BLaER1 (cell line): ENCODE results near the gene R3HCC1L.
"Not testable (repeated sequence)": the region's sequence is repeated elsewhere in the genome, so short reads cannot be mapped to it uniquely, and the experiment has no call there.

Source experiments
- H3K27ac ChIP-seq: shearing (Covaris generic); formaldehyde crosslinking; 2 replicates; pipeline ENCODE4 v1.8.1; 2022
- H3K27me3 ChIP-seq: shearing (Covaris generic); formaldehyde crosslinking; 2 replicates; pipeline ENCODE4 v1.8.1; 2022
- H3K36me3 ChIP-seq: shearing (Covaris generic); formaldehyde crosslinking; 2 replicates; pipeline ENCODE4 v1.8.1; 2022
- H3K4me1 ChIP-seq: shearing (Covaris generic); formaldehyde crosslinking; 2 replicates; pipeline ENCODE4 v1.8.1; 2022
- H3K4me2 ChIP-seq: shearing (Covaris generic); formaldehyde crosslinking; 2 replicates; pipeline ENCODE4 v1.8.1; 2022
- H3K4me3 ChIP-seq: shearing (Covaris generic); formaldehyde crosslinking; 2 replicates; pipeline ENCODE4 v1.8.1; 2022
- H3K9ac ChIP-seq: shearing (Covaris generic); formaldehyde crosslinking; 2 replicates; pipeline ENCODE4 v1.8.1; 2022
- H3K9me3 ChIP-seq: shearing (Covaris generic); formaldehyde crosslinking; 2 replicates; pipeline ENCODE4 v1.8.1; 2022
- H4K20me1 ChIP-seq: shearing (Covaris generic); formaldehyde crosslinking; 2 replicates; pipeline ENCODE4 v1.8.1; 2022
- Cebpa-rat ChIP-seq: shearing (Covaris generic); IDR thresholded peaks from 2 replicates; pipeline ENCODE4 v1.8.1; 2022

The R3HCC1L gene

GRCh38 chr10:98223874-98224273, 89.4 kb downstream of the R3HCC1L start:
- Histone ChIP-seq H3K9me3 (peaks cover 39% of the 10 kb centered on the region), H3K4me2 (no peak overlapping the region), H3K4me3 (no peak overlapping the region), H3K4me1 (no peaks in the 10 kb centered on the region), H4K20me1 (peaks cover 20% of the 10 kb centered on the region), H3K9ac (no peak overlapping the region), H3K27ac (no peak overlapping the region), H3K36me3 (peaks cover 37% of the 10 kb centered on the region), H3K27me3 (no peaks in the 10 kb centered on the region)
- no peak for TF ChIP-seq Cebpa-rat

GRCh38 chr10:98224509-98224908, 90.1 kb downstream of the R3HCC1L start:
- TF ChIP-seq Cebpa-rat, result no peak
- no peak overlapping the region for H3K27ac ChIP-seq
- no peaks in the 10 kb centered on the region for H3K4me1 ChIP-seq
- peaks cover 32% of the 10 kb centered on the region for H3K36me3 ChIP-seq
- H4K20me1 ChIP-seq, result peaks cover 20% of the 10 kb centered on the region
- H3K9me3 ChIP-seq, result peaks cover 33% of the 10 kb centered on the region
- no peaks in the 10 kb centered on the region for H3K27me3 ChIP-seq
- no peak overlapping the region for H3K4me2 ChIP-seq
- no peak overlapping the region for H3K9ac ChIP-seq
- H3K4me3 ChIP-seq, result no peak overlapping the region

GRCh38 chr10:98224996-98225395, 90.5 kb downstream of the R3HCC1L start:
- no peak overlapping the region for H3K27ac ChIP-seq
- peaks cover 27% of the 10 kb centered on the region for H3K36me3 ChIP-seq

GRCh38 chr10:98226508-98227144, 92.2 kb downstream of the R3HCC1L start:
- TF ChIP-seq Cebpa-rat, result no peak
- H3K27ac ChIP-seq, result no peak overlapping the region
- H3K36me3 ChIP-seq, result peaks cover 34% of the 10 kb centered on the region
- no peak overlapping the region for H3K4me3 ChIP-seq
- no peak overlapping the region for H3K9ac ChIP-seq
- H3K4me1 ChIP-seq, result no peaks in the 10 kb centered on the region
- H3K9me3 ChIP-seq, result peaks cover 24% of the 10 kb centered on the region
- no peaks in the 10 kb centered on the region for H3K27me3 ChIP-seq
- H4K20me1 ChIP-seq, result peaks cover 30% of the 10 kb centered on the region
- no peak overlapping the region for H3K4me2 ChIP-seq

More at GRCh38 chr10:98224996-98225395, 90.5 kb downstream of the R3HCC1L start:
- Histone ChIP-seq H3K27me3 (no peaks in the 10 kb centered on the region), H3K4me3 (no peak overlapping the region), H4K20me1 (peaks cover 20% of the 10 kb centered on the region), H3K9me3 (peaks cover 28% of the 10 kb centered on the region), H3K4me2 (no peak overlapping the region), H3K4me1 (no peaks in the 10 kb centered on the region), H3K9ac (no peak overlapping the region)
- TF ChIP-seq Cebpa-rat, result no peak

- not testable (repeated sequence) for H3K9ac ChIP-seq, H3K4me1 ChIP-seq, H3K4me2 ChIP-seq, H3K27me3 ChIP-seq, H3K4me3 ChIP-seq, H3K27ac ChIP-seq
- Histone ChIP-seq H3K36me3 (peaks cover 39% of the 10 kb centered on the region), H3K9me3 (peaks cover 24% of the 10 kb centered on the region), H4K20me1 (peaks cover 35% of the 10 kb centered on the region)
Measured at GRCh38 chr10:98227713-98228112, 93.3 kb downstream of the R3HCC1L start.

GRCh38 chr10:98228266-98228665, 93.8 kb downstream of the R3HCC1L start:
- Histone ChIP-seq H3K36me3 (peaks cover 38% of the 10 kb centered on the region), H4K20me1 (peaks cover 35% of the 10 kb centered on the region), H3K9me3 (peaks cover 24% of the 10 kb centered on the region)
- not testable (repeated sequence) for H3K9ac ChIP-seq, H3K27ac ChIP-seq, H3K27me3 ChIP-seq, H3K4me3 ChIP-seq, H3K4me2 ChIP-seq, H3K4me1 ChIP-seq

GRCh38 chr10:98231417-98231816, 97.0 kb downstream of the R3HCC1L start:
- no peak overlapping the region for H3K4me3 ChIP-seq
- TF ChIP-seq Cebpa-rat, result no peak
- no peaks in the 10 kb centered on the region for H3K27me3 ChIP-seq
- no peak overlapping the region for H3K4me2 ChIP-seq
- H3K4me1 ChIP-seq, result no peaks in the 10 kb centered on the region
- H3K9me3 ChIP-seq, result peaks cover 15% of the 10 kb centered on the region
- H3K36me3 ChIP-seq, result peaks cover 53% of the 10 kb centered on the region
- no peak overlapping the region for H3K27ac ChIP-seq
- H3K9ac ChIP-seq, result no peak overlapping the region
- H4K20me1 ChIP-seq, result peaks cover 16% of the 10 kb centered on the region; the same call in 1 of the 2 replicates

- Histone ChIP-seq H3K4me3 (no peak overlapping the region), H4K20me1 (peaks cover 12% of the 10 kb centered on the region; the same call in 1 of the 2 replicates), H3K4me2 (no peak overlapping the region), H3K27me3 (no peaks in the 10 kb centered on the region), H3K27ac (no peak overlapping the region), H3K4me1 (no peaks in the 10 kb centered on the region), H3K36me3 (peaks cover 84% of the 10 kb centered on the region), H3K9me3 (no peaks in the 10 kb centered on the region), H3K9ac (no peak overlapping the region)
- TF ChIP-seq Cebpa-rat, result no peak
Measured at GRCh38 chr10:98235846-98236245, 101.4 kb downstream of the R3HCC1L start.

- H3K4me3 ChIP-seq, result no peak overlapping the region
- peaks cover 3% of the 10 kb centered on the region; the same call in 1 of the 2 replicates for H4K20me1 ChIP-seq
- no peak overlapping the region for H3K27ac ChIP-seq
- H3K27me3 ChIP-seq, result no peaks in the 10 kb centered on the region
- H3K9ac ChIP-seq, result no peak overlapping the region
- H3K4me2 ChIP-seq, result no peak overlapping the region
- H3K4me1 ChIP-seq, result no peaks in the 10 kb centered on the region
- peaks cover 76% of the 10 kb centered on the region for H3K36me3 ChIP-seq
- no peak for TF ChIP-seq Cebpa-rat
- H3K9me3 ChIP-seq, result no peaks in the 10 kb centered on the region
Measured at GRCh38 chr10:98236862-98237261, 102.4 kb downstream of the R3HCC1L start.

GRCh38 chr10:98238391-98238790, 103.9 kb downstream of the R3HCC1L start:
- H3K9ac ChIP-seq, result no peak overlapping the region
- no peaks in the 10 kb centered on the region for H3K4me1 ChIP-seq
- H3K4me2 ChIP-seq, result no peak overlapping the region
- no peaks in the 10 kb centered on the region for H3K9me3 ChIP-seq
- H3K36me3 ChIP-seq, result peaks cover 75% of the 10 kb centered on the region
- no peaks in the 10 kb centered on the region for H3K27me3 ChIP-seq
- no peaks in the 10 kb centered on the region for H4K20me1 ChIP-seq
- no peak overlapping the region for H3K4me3 ChIP-seq
- no peak overlapping the region for H3K27ac ChIP-seq
- no peak for TF ChIP-seq Cebpa-rat

- H4K20me1 ChIP-seq, result no peaks in the 10 kb centered on the region
- no peak overlapping the region for H3K9ac ChIP-seq
- no peak overlapping the region for H3K27ac ChIP-seq
- no peaks in the 10 kb centered on the region for H3K27me3 ChIP-seq
- no peak overlapping the region for H3K4me2 ChIP-seq
- H3K9me3 ChIP-seq, result no peaks in the 10 kb centered on the region
- peaks cover 72% of the 10 kb centered on the region for H3K36me3 ChIP-seq
- no peak for TF ChIP-seq Cebpa-rat
- H3K4me1 ChIP-seq, result no peaks in the 10 kb centered on the region
- no peak overlapping the region for H3K4me3 ChIP-seq
Measured at GRCh38 chr10:98240524-98240923, 106.1 kb downstream of the R3HCC1L start.
